Natural killer cell (primary cell): ENCODE measurements around the gene ADAMTS7. TPM values are rescaled to one million over a fixed set of nuclear protein-coding genes. Genes with fewer than 3 reads are reported as not detected.
"Not testable (repeated sequence)": the region's sequence is repeated elsewhere in the genome, so short reads cannot be mapped to it uniquely, and the experiment has no call there.

ENCODE experiments used
- ATAC-seq, 3 donors: fragments of 150-1000 bp in 2 of 3; fragments of 200-7000 bp in 1 of 3; cut with Tn5 transposase; 1 replicate in 1 of 3; 2 replicates in 2 of 3; pipeline ENCODE4 v1.10.0; 2021; ENCODE audit warnings: mild to moderate bottlenecking in 2 of 3, moderate library complexity in 2 of 3
- DNase-seq, 2 donors: peaks; one replicate each; pipeline versions ENCODE4 v3.0.0 to v3.0.0-alpha.2; 2013 to 2021; ENCODE audit warnings: mixed read lengths in 1 of 2
- H3K27ac ChIP-seq: one replicate; pipeline ENCODE4 v1.5.1; 2013; ENCODE audit warnings: mild to moderate bottlenecking, low read length
- H3K27me3 ChIP-seq: one replicate; pipeline ENCODE4 v1.6.1; 2013; ENCODE audit warnings: low read length; ENCODE audit not compliant: control insufficient read depth, insufficient read depth
- H3K36me3 ChIP-seq: one replicate; pipeline ENCODE4 v1.6.1; 2013; ENCODE audit warnings: low read length; ENCODE audit not compliant: control insufficient read depth, insufficient read depth
- H3K4me1 ChIP-seq: one replicate; pipeline ENCODE4 v1.6.1; 2013; ENCODE audit warnings: low read length; ENCODE audit not compliant: control insufficient read depth, insufficient read depth
- H3K4me3 ChIP-seq: one replicate; pipeline ENCODE4 v1.5.1; 2013; ENCODE audit warnings: low read length
- H3K9me3 ChIP-seq: one replicate; pipeline ENCODE4 v1.6.1; 2013; ENCODE audit warnings: low read length; ENCODE audit not compliant: control insufficient read depth, insufficient read depth
- H3K27ac Mint-ChIP-seq, 2 donors: one replicate each; pipeline ENCODE4 v1.8.0; 2022; ENCODE audit warnings: mild to moderate bottlenecking in 2 of 2, mixed read lengths in 2 of 2, moderate library complexity in 1 of 2
- H3K27me3 Mint-ChIP-seq, 2 donors: one replicate each; pipeline ENCODE4 v1.8.0; 2022; ENCODE audit warnings: low read depth in 2 of 2, mixed read lengths in 2 of 2
- H3K36me3 Mint-ChIP-seq: one replicate; pipeline ENCODE4 v1.8.0; 2022; ENCODE audit warnings: mixed read lengths
- H3K4me1 Mint-ChIP-seq, 2 donors: one replicate each; pipeline ENCODE4 v1.8.0; 2022; ENCODE audit warnings: mixed read lengths in 2 of 2
- H3K4me3 Mint-ChIP-seq: one replicate; pipeline ENCODE4 v1.8.0; 2022; ENCODE audit warnings: mild to moderate bottlenecking, moderate library complexity, mixed read lengths
- H3K9me3 Mint-ChIP-seq, 2 donors: one replicate each; pipeline ENCODE4 v1.8.0; 2022; ENCODE audit warnings: mixed read lengths in 2 of 2
- WGBS: methylation state at CpG from one replicate; pipeline ENCODE4 v1.1.7; 2013; ENCODE audit warnings: missing lambda C conversion rate; ENCODE audit not compliant: insufficient coverage; 5-methylcytosine and 5-hydroxymethylcytosine counted together
- intact Hi-C: fragments of 100-400 bp; cut with micrococcal nuclease; formaldehyde crosslinking; loops from one replicate; pipeline ENCODE4 v1.14.2; 2022
- total RNA-seq, 4 donors: library from RNA; stranded (reverse); fragments of 120-200 nt in 1 of 4; gene quantifications; one replicate each; pipeline versions ENCODE4 v1.2.3 to v1.2.4, GENCODE V29; 2013 to 2022
- TF ChIP-seq, protein P1 (sequence below): fragments of 200-600 bp; IDR thresholded peaks from one replicate; pipeline ENCODE4 v1.8.0; 2022; ENCODE audit warnings: antibody characterized with exemption

The ADAMTS7 gene
- total RNA-seq, 3 donors from 2014 or later (not counting 1 experiment from before 2014, with no cell fraction given), result 0.10 to 0.16 TPM; not detected in 1

DNA sequence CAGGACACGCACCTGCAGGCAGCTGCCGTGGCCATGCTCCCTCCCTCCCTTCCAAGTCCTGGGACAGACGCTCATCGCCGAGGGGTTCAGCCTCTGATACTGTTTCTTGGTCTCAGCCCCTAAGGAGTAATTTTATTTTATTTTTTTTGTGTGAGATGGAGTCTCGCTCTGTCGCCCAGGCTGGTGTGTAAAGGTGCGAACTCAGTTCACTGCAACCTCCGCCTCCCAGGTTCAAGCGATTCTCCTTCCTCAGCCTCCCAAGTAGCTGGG, 53.7 kb downstream of the ADAMTS7 start:
- no peaks in the 10 kb centered on the region for H3K9me3 Mint-ChIP-seq
- peak overlapping the region in 1 of 2 donors; percentile 78 for H3K27ac Mint-ChIP-seq
- no peak for DNase-seq
- no peaks in the 10 kb centered on the region for H3K27me3 Mint-ChIP-seq
- no peak for ATAC-seq
- H3K4me1 ChIP-seq, result peaks cover 50% of the 10 kb centered on the region
- no peak overlapping the region for H3K4me3 Mint-ChIP-seq
- H3K4me3 ChIP-seq, result no peak overlapping the region
- no peaks in the 10 kb centered on the region for H3K36me3 Mint-ChIP-seq
- peaks cover 19 to 30% of the 10 kb centered on the region in 2 donors for H3K4me1 Mint-ChIP-seq
- H3K36me3 ChIP-seq, result no peaks in the 10 kb centered on the region
- intact Hi-C loops, result loop anchor here (10.0 kb wide), 1 partner anchor 427 kb away; no protein-coding TSS in a partner anchor
- WGBS, result 74% methylated on average over 9 of the region's 10 CpGs
- no peaks in the 10 kb centered on the region for H3K27me3 ChIP-seq
- no peaks in the 10 kb centered on the region for H3K9me3 ChIP-seq
- TF ChIP-seq, protein P1, sequence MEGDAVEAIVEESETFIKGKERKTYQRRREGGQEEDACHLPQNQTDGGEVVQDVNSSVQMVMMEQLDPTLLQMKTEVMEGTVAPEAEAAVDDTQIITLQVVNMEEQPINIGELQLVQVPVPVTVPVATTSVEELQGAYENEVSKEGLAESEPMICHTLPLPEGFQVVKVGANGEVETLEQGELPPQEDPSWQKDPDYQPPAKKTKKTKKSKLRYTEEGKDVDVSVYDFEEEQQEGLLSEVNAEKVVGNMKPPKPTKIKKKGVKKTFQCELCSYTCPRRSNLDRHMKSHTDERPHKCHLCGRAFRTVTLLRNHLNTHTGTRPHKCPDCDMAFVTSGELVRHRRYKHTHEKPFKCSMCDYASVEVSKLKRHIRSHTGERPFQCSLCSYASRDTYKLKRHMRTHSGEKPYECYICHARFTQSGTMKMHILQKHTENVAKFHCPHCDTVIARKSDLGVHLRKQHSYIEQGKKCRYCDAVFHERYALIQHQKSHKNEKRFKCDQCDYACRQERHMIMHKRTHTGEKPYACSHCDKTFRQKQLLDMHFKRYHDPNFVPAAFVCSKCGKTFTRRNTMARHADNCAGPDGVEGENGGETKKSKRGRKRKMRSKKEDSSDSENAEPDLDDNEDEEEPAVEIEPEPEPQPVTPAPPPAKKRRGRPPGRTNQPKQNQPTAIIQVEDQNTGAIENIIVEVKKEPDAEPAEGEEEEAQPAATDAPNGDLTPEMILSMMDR, result no peak
- peak overlapping the region; percentile 74 for H3K27ac ChIP-seq

DNA sequence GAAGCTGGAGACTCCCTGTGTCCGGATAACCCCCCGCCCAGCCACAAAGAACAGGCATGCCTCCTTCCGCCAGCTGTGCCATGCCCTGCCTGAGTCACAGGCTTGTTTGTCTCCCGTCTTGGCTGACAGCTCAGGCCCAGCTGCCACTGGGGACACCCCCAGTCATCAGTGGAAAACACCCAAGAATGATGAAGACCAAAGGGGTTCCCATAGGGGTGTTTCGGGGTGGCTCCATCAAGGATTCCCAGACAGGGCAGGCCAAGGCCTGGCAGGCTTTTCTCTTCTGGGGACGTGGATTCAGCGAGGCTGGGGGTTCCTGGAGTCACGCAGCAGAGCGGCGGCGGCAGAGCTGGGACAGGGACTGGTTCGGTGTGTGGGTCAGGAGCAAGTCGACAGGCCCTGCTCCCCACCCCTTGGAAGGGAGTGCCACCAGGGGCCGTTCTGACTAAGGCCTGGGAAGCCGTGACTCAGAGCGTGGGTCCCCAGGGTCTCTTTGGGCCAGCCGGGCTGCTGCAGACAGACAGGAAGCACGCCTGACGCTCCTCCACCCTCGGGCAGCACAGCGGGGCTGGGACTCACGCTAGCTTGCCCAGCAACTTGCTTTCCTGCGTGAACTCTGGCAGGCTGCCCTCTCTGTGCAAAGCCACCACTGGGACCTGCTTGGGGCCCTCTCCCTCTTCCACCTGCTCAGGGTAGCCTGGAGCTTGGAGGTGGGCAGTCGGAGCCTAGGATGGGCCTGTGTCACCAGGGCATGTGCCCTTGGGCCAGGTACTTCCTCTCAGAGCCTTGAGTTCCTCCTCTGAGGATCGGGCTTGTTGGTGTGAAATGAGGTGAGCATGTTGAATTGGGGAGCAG, 54.3 kb downstream of the ADAMTS7 start:
- intact Hi-C loops, result loop anchor here (10.0 kb wide), 1 partner anchor 428 kb away; no protein-coding TSS in a partner anchor
- not testable (repeated sequence) for H3K36me3 ChIP-seq, H3K27me3 Mint-ChIP-seq, H3K27me3 ChIP-seq, H3K4me3 Mint-ChIP-seq, H3K9me3 ChIP-seq, H3K4me3 ChIP-seq, H3K36me3 Mint-ChIP-seq, H3K9me3 Mint-ChIP-seq
- Histone ChIP-seq H3K27ac (peak overlapping the region; percentile 74), H3K4me1 (peaks cover 44% of the 10 kb centered on the region)
- ATAC-seq (peak in 2 of 3 donors; percentile 19 to 25), DNase-seq (peak in 1 of 2 donors; percentile 41)
- Mint-ChIP-seq H3K27ac (peak overlapping the region in 1 of 2 donors; percentile 78), H3K4me1 (peaks cover 19 to 30% of the 10 kb centered on the region in 2 donors)
- WGBS, result 45% methylated on average over 23 of the region's 25 CpGs

DNA sequence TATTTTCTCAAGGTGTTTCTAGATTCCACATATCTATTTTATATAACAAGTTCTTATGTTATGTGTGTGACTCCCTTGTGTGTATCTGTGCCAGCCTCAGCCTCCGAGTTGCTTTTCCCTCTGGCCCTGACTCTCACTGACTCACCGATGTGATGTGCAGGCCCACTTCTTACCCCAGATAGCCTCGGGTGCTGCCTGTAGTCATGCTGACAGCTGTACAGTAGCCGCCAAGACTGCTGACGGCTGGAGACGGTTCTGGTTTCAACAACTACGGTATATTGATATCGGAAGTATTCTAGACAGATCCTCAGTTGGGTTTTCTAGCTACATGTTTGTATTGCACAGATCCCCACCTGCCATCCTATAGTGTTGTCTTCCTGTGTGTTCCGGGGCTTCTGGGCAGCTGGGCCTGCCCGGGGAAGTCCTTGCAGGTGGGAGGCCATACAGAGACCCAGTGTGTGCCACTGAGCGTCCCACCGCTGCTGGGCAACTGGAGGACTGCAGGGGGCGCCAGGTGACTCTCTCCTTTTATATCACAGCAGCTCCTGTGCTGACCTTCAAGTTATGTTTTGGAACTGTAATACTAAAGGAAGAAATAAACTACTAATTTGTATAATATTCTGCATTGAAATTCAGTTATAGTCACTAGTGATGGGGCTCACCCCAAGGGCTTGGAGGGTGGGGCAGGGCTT, 55.2 kb downstream of the ADAMTS7 start:
- H3K27ac Mint-ChIP-seq, result not testable (repeated sequence)
- intact Hi-C loops, result loop anchor here (10.0 kb wide), 1 partner anchor 429 kb away; no protein-coding TSS in a partner anchor
- ATAC-seq, result peak in 2 of 3 donors; percentile 62 to 65

DNA sequence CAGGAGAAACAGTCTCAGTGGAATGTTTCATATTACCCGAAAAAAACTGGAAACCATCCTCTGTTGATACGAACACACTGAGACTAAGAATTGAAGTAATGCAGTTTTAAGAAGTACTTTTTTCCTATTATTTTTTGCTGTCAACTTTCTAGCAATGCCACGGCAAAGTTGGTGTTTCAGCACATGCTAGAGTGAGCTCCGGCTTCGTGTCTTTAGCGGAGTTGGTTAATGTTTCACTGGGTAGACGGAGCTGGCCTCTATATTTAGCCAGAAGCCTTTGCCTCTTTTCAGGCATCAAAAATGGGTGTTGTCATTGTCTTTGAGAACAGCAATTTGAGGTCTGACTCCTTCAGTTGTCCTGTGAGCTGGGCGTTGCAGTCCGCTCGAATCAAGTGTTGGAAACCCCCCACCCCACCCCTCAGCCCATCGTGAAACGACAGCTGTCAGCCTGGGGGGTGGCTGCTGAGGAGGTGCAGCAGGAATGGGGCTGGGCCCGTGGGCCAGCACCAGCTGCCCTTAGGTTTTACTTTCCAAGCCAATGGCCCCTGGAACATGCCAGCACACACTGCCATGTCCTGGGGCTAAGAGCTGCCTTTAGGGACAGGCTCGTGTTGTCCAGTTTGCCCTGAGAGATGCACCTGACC, 56.5 kb downstream of the ADAMTS7 start:
- peaks cover 14 to 20% of the 10 kb centered on the region in 2 donors for H3K4me1 Mint-ChIP-seq
- intact Hi-C loops, result loop anchor here (10.0 kb wide), 1 partner anchor 430 kb away; no protein-coding TSS in a partner anchor
- ATAC-seq, H3K4me3 ChIP-seq, H3K9me3 ChIP-seq, H3K36me3 Mint-ChIP-seq, H3K36me3 ChIP-seq, H3K27me3 Mint-ChIP-seq, H3K4me3 Mint-ChIP-seq, H3K9me3 Mint-ChIP-seq, H3K27me3 ChIP-seq, H3K27ac ChIP-seq, DNase-seq, H3K27ac Mint-ChIP-seq: not testable (repeated sequence)
- peaks cover 35% of the 10 kb centered on the region for H3K4me1 ChIP-seq
- WGBS, result 90% methylated on average over 11 of the region's 14 CpGs

More for the DNA sequence above, 55.2 kb downstream of the ADAMTS7 start:
- 89% methylated on average over 8 of the region's 13 CpGs for WGBS
- H3K27me3 Mint-ChIP-seq, H3K4me3 ChIP-seq, H3K27ac ChIP-seq, H3K27me3 ChIP-seq, H3K36me3 ChIP-seq, H3K9me3 ChIP-seq, H3K9me3 Mint-ChIP-seq, H3K4me3 Mint-ChIP-seq, H3K36me3 Mint-ChIP-seq: not testable (repeated sequence)
- H3K4me1 Mint-ChIP-seq, result peaks cover 11 to 22% of the 10 kb centered on the region in 2 donors
- TF ChIP-seq, protein P1, result peak; percentile 30
- H3K4me1 ChIP-seq, result peaks cover 42% of the 10 kb centered on the region
- DNase-seq, result peak in 1 of 2 donors; percentile 54

DNA sequence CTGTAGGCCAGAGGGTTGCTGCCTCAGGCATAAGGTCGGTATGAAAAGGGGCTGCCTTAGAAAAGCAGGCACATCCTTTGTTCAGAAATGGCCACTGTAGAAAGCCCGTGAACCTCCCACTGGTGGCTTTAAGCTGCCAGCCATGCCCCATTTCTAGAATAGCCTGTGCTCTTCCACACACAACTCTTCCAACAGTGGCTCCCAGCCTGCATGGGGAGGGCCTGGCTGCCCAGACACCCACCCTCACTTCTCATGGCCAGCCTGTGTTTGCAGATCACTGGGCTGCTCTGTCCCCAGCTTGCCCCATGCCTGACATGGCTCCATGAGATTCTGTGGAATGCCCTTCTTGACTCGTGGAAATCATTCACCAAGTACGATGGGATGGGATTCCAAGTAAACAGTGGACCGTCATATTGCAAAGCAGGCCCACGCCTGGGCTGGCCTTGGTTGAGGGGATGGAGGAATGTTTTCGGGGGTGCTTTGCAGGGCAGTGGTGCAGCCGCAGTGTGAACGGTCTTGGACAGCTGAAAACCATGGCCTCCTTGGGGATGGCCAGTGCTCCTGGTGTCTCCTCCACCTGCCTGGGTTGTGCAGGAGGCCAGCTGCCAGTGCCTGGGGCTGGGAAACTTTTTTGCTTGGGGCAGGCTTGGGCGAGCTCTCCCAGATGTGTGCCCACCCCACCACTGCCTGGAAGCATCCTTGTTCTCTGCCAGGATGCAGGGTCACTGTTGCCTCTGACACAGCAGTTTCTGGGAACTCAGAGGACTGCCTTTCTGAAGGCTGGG, 57.3 kb downstream of the ADAMTS7 start:
- peaks cover 14 to 17% of the 10 kb centered on the region in 2 donors for H3K4me1 Mint-ChIP-seq
- not testable (repeated sequence) for H3K36me3 ChIP-seq, H3K9me3 Mint-ChIP-seq, DNase-seq, H3K4me3 ChIP-seq, H3K36me3 Mint-ChIP-seq, H3K27ac Mint-ChIP-seq, H3K4me3 Mint-ChIP-seq, H3K27me3 Mint-ChIP-seq, ATAC-seq, H3K9me3 ChIP-seq, H3K27me3 ChIP-seq, H3K27ac ChIP-seq
- WGBS, result 90% methylated on average over 8 of the region's 10 CpGs
- intact Hi-C loops, result loop anchor here (10.0 kb wide), 1 partner anchor 431 kb away; no protein-coding TSS in a partner anchor
- H3K4me1 ChIP-seq, result peaks cover 35% of the 10 kb centered on the region
